NCI-H2196 treated with DMSO at 0.1 percent for 48 hours (cell line): ENCODE results near the gene CRADD.

Source experiments
- DNase-seq: peaks from one replicate; lab custom pipeline; 2025; ENCODE audit not compliant: unreplicated experiment; lab: John Stamatoyannopoulos, UW

Gene CRADD

GRCh38 chr12:93670104-93670503 lies 7.1 kb upstream of the CRADD start:
- no peak for DNase-seq

- DNase-seq: no peak
These were observed 6.1 kb upstream of the CRADD start for GRCh38 chr12:93671044-93671443.

- no peak for DNase-seq
These were observed 4.1 kb upstream of the CRADD start for GRCh38 chr12:93673084-93673483.

GRCh38 chr12:93674386-93674785 lies 2.8 kb upstream of the CRADD start:
- DNase-seq: no peak

GRCh38 chr12:93676408-93677194 lies 574 bp upstream of the CRADD start:
- DNase-seq: no peak

- no peak for DNase-seq
These were observed 1.6 kb downstream of the CRADD start for GRCh38 chr12:93678779-93679178.

- no peak for DNase-seq
These were observed 2.2 kb downstream of the CRADD start for GRCh38 chr12:93679308-93679925.

GRCh38 chr12:93680006-93680405 lies 2.8 kb downstream of the CRADD start:
- DNase-seq: no peak

- DNase-seq: no peak
These were observed 5.7 kb downstream of the CRADD start for GRCh38 chr12:93682846-93683261.

- DNase-seq: no peak
These were observed 6.2 kb downstream of the CRADD start for GRCh38 chr12:93683410-93683809.

GRCh38 chr12:93684716-93685115 lies 7.5 kb downstream of the CRADD start:
- no peak for DNase-seq

- no peak for DNase-seq
These were observed 9.6 kb downstream of the CRADD start for GRCh38 chr12:93686572-93687356.

- no peak for DNase-seq
These were observed 12.1 kb downstream of the CRADD start for GRCh38 chr12:93689076-93689834.

GRCh38 chr12:93696462-93696861 lies 19.3 kb downstream of the CRADD start:
- DNase-seq: no peak

- no peak for DNase-seq
These were observed 21.3 kb downstream of the CRADD start for GRCh38 chr12:93698307-93699092.

GRCh38 chr12:93699271-93700145 lies 22.3 kb downstream of the CRADD start:
- DNase-seq: no peak

GRCh38 chr12:93702707-93703315 lies 25.6 kb downstream of the CRADD start:
- DNase-seq: no peak

- DNase-seq: no peak
These were observed 26.9 kb downstream of the CRADD start for GRCh38 chr12:93704122-93704521.

- DNase-seq: no peak
These were observed 27.4 kb downstream of the CRADD start for GRCh38 chr12:93704625-93705024.
